NCI-H2227 (cell line): Measurements from ENCODE around the gene CARD16.

ENCODE experiments used
- DNase-seq: peaks from one replicate; lab custom pipeline; 2025; ENCODE audit not compliant: unreplicated experiment; lab: John Stamatoyannopoulos, UW

Gene CARD16

GRCh38 chr11:104997288-104997687, 47.8 kb downstream of the CARD16 start:
- no peak for DNase-seq

GRCh38 chr11:104995001-104995408, 50.1 kb downstream of the CARD16 start:
- no peak for DNase-seq

- DNase-seq: no peak
Observed at GRCh38 chr11:104992781-104993180, 52.4 kb downstream of the CARD16 start.

- DNase-seq: no peak
Observed at GRCh38 chr11:104991994-104992393, 53.1 kb downstream of the CARD16 start.
